CD4-positive, alpha-beta T cell (primary cell): ENCODE data around the gene SORT1. TPM values are rescaled to one million over a fixed set of nuclear protein-coding genes. Genes with fewer than 3 reads are reported as not detected.

Source experiments
- ATAC-seq: fragments of 200-7000 bp; cut with Tn5 transposase; one replicate; pipeline ENCODE4 v1.10.0; 2022; ENCODE audit warnings: mild to moderate bottlenecking; ENCODE audit not compliant: poor library complexity
- CTCF ChIA-PET: fragments of 350-600 bp; sonication (Branson Sonifier 250); formaldehyde crosslinking; loops from one replicate; lab custom pipeline; 2021; ENCODE audit warnings: antibody characterized with exemption, inconsistent platforms; lab: Charles Lee
- POLR2A ChIA-PET: fragments of 350-600 bp; sonication (Branson Sonifier 250); formaldehyde crosslinking; loops from one replicate; lab custom pipeline; 2021; ENCODE audit warnings: antibody characterized with exemption, inconsistent platforms; lab: Charles Lee
- DNase-seq, 14 experiments: peaks; one replicate each; pipeline ENCODE4 v3.0.0-alpha.2; 2013 to 2020; ENCODE audit warnings: mixed read lengths in 2 of 14
- H3K27ac ChIP-seq, 2 donors: one replicate each; pipeline versions ENCODE4 v1.5.1 to v1.7.0; 2013; ENCODE audit warnings: low read length in 2 of 2, low read depth in 1 of 2, mild to moderate bottlenecking in 1 of 2
- H3K27me3 ChIP-seq, 2 experiments: 1 replicate in 1 of 2; 2 replicates in 1 of 2; pipeline versions ENCODE4 v1.6.1 to v1.7.0; 2013; ENCODE audit warnings: low read length in 2 of 2, control low read depth in 1 of 2, mild to moderate bottlenecking in 1 of 2, moderate library complexity in 1 of 2; ENCODE audit not compliant: insufficient read depth in 2 of 2, control insufficient read depth in 1 of 2
- H3K36me3 ChIP-seq: one replicate; pipeline ENCODE4 v1.6.1; 2013; ENCODE audit warnings: low read length, control low read depth; ENCODE audit not compliant: insufficient read depth
- H3K4me1 ChIP-seq: one replicate; pipeline ENCODE4 v1.6.1; 2013; ENCODE audit warnings: low read length, control low read depth; ENCODE audit not compliant: insufficient read depth
- H3K4me3 ChIP-seq: one replicate; pipeline ENCODE4 v1.5.1; 2013; ENCODE audit warnings: mild to moderate bottlenecking, low read length, moderate library complexity
- H3K9me3 ChIP-seq, 2 experiments: 1 replicate in 1 of 2; 2 replicates in 1 of 2; pipeline versions ENCODE4 v1.6.1 to v1.7.0; 2013; ENCODE audit warnings: low read length in 2 of 2, mild to moderate bottlenecking in 2 of 2, control low read depth in 1 of 2, moderate library complexity in 1 of 2; ENCODE audit not compliant: control insufficient read depth in 1 of 2, insufficient read depth in 1 of 2
- H3K27ac Mint-ChIP-seq: one replicate; pipeline ENCODE4 v1.8.0; 2020; ENCODE audit warnings: mixed read lengths
- H3K27me3 Mint-ChIP-seq: one replicate; pipeline ENCODE4 v1.8.0; 2021; ENCODE audit warnings: mixed read lengths
- H3K36me3 Mint-ChIP-seq: one replicate; pipeline ENCODE4 v1.8.0; 2021; ENCODE audit warnings: low read depth, mixed read lengths
- H3K4me1 Mint-ChIP-seq: one replicate; pipeline ENCODE4 v1.8.0; 2021; ENCODE audit warnings: low read depth, mixed read lengths
- H3K4me3 Mint-ChIP-seq: one replicate; pipeline ENCODE4 v1.8.0; 2020; ENCODE audit warnings: mild to moderate bottlenecking, mixed read lengths
- H3K9me3 Mint-ChIP-seq: one replicate; pipeline ENCODE4 v1.8.0; 2020; ENCODE audit warnings: mixed read lengths
- intact Hi-C, 2 experiments: fragments of 100-400 bp; cut with DNase I in 1 of 2; cut with micrococcal nuclease in 1 of 2; formaldehyde crosslinking; loops; one replicate each; pipeline versions ENCODE4 v1.15.1 to v1.9.0; 2023 to 2025; cut with DNase I, micrococcal nuclease
- total RNA-seq, 174 experiments: library from RNA in 2 of 174; stranded (reverse) in 2 of 174; gene quantifications; one replicate each; pipeline ENCODE4 v1.2.3 and lab custom pipeline; 2021 to 2026
- TF ChIP-seq, protein P1 (sequence below): fragments of 200-600 bp; IDR thresholded peaks from one replicate; pipeline ENCODE4 v1.8.0; 2022; ENCODE audit warnings: antibody characterized with exemption, mild to moderate bottlenecking

SORT1 gene
- total RNA-seq, 2 experiments from 2014 or later: 0.22 to 0.73 TPM

DNA sequence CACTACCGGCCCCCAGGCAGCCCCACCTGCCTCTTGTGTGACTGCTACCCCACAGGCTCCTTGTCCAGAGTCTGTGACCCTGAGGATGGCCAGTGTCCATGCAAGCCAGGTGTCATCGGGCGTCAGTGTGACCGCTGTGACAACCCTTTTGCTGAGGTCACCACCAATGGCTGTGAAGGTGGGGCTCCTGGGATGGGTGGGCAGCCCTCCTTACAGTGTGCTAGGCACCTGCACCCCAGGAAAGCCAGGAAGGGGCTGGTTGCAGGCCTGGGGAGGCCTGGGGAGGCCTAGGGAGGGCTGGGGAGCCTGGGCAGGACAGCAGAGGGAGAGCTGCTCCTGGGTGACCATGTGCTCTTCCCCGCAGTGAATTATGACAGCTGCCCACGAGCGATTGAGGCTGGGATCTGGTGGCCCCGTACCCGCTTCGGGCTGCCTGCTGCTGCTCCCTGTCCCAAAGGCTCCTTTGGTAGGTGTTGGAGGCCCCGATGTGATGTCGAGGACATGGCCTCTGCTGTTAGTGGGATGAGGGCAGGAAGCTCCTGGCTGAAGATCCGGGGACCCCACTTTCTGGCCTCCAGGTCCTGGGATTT, 131.9 kb downstream of the SORT1 start:
- H3K36me3 Mint-ChIP-seq: no peaks in the 10 kb centered on the region
- no peaks in the 10 kb centered on the region for H3K9me3 Mint-ChIP-seq
- Histone ChIP-seq H3K36me3 (no peaks in the 10 kb centered on the region), H3K4me1 (peaks cover 6% of the 10 kb centered on the region), H3K4me3 (no peak overlapping the region), H3K27ac (no peak overlapping the region), H3K27me3 (no peaks in the 10 kb centered on the region), H3K9me3 (no peaks in the 10 kb centered on the region)
- no peak overlapping the region for H3K27ac Mint-ChIP-seq
- intact Hi-C loops: no loop called here
- no peaks in the 10 kb centered on the region for H3K27me3 Mint-ChIP-seq
- ChIA-PET POLR2A (no interaction called here), CTCF (no interaction called here)
- DNase-seq: no peak
- TF ChIP-seq, protein P1, sequence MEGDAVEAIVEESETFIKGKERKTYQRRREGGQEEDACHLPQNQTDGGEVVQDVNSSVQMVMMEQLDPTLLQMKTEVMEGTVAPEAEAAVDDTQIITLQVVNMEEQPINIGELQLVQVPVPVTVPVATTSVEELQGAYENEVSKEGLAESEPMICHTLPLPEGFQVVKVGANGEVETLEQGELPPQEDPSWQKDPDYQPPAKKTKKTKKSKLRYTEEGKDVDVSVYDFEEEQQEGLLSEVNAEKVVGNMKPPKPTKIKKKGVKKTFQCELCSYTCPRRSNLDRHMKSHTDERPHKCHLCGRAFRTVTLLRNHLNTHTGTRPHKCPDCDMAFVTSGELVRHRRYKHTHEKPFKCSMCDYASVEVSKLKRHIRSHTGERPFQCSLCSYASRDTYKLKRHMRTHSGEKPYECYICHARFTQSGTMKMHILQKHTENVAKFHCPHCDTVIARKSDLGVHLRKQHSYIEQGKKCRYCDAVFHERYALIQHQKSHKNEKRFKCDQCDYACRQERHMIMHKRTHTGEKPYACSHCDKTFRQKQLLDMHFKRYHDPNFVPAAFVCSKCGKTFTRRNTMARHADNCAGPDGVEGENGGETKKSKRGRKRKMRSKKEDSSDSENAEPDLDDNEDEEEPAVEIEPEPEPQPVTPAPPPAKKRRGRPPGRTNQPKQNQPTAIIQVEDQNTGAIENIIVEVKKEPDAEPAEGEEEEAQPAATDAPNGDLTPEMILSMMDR: no peak
- no peak overlapping the region for H3K4me3 Mint-ChIP-seq
- no peak for ATAC-seq
- H3K4me1 Mint-ChIP-seq: no peaks in the 10 kb centered on the region

DNA sequence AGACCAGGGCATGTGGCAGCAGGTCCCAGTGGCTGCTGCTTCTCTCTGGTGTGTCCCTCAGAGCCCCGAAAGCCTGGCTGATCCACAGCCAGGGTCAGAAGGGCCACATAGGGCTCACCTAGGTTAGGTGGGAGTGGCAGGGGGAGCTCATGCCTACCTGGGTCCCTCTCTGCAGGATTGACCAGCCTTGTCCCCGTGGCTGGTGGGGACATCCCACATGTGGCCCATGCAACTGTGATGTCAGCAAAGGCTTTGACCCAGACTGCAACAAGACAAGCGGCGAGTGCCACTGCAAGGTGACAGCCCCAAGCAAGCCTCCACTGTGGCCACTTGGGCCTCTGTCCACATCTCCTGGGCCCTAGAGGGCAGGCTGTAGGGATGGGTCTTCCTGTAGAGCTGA, 132.7 kb downstream of the SORT1 start:
- Mint-ChIP-seq H3K36me3 (no peaks in the 10 kb centered on the region), H3K4me1 (no peaks in the 10 kb centered on the region), H3K4me3 (no peak overlapping the region), H3K27ac (no peak overlapping the region), H3K9me3 (no peaks in the 10 kb centered on the region), H3K27me3 (no peaks in the 10 kb centered on the region)
- H3K4me1 ChIP-seq: peaks cover 6% of the 10 kb centered on the region
- H3K4me3 ChIP-seq: no peak overlapping the region
- ChIA-PET CTCF (no interaction called here), POLR2A (no interaction called here)
- no peaks in the 10 kb centered on the region for H3K36me3 ChIP-seq
- no peak for DNase-seq
- intact Hi-C loops: no loop called here
- TF ChIP-seq, protein P1: no peak
- no peak overlapping the region for H3K27ac ChIP-seq
- no peaks in the 10 kb centered on the region for H3K27me3 ChIP-seq
- no peak for ATAC-seq
- H3K9me3 ChIP-seq: no peaks in the 10 kb centered on the region

DNA sequence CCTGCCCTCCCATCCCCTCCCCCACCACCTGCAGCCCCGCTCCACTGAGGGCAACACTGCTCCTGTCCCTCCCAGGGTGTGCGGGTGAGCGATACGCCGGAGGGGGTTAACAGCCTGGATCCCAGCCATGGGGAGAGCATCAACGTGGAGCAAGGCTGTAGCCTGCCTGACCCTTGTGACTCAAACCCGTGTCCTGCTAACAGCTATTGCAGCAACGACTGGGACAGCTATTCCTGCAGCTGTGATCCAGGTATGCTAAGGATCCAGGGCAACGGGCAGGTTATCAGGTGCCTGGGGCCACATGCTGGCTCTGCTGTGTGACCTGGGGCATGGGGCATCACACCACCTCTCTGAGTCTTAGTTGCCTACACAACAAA, 133.4 kb downstream of the SORT1 start:
- no peaks in the 10 kb centered on the region for H3K27me3 Mint-ChIP-seq
- H3K27ac Mint-ChIP-seq: no peak overlapping the region
- DNase-seq (no peak), ATAC-seq (no peak)
- no peak overlapping the region for H3K4me3 Mint-ChIP-seq
- H3K36me3 ChIP-seq: no peaks in the 10 kb centered on the region
- H3K9me3 Mint-ChIP-seq: no peaks in the 10 kb centered on the region
- H3K27me3 ChIP-seq: no peaks in the 10 kb centered on the region
- no peak overlapping the region for H3K4me3 ChIP-seq
- H3K4me1 Mint-ChIP-seq: no peaks in the 10 kb centered on the region
- peaks cover 6% of the 10 kb centered on the region for H3K4me1 ChIP-seq
- H3K9me3 ChIP-seq: no peaks in the 10 kb centered on the region
- no peaks in the 10 kb centered on the region for H3K36me3 Mint-ChIP-seq
- no peak overlapping the region for H3K27ac ChIP-seq
- intact Hi-C loops: loop anchor here in 1 of 2 experiments (5.0 kb wide), 1 partner anchor 228 kb away; the partner anchor contains the start of gene CYB561D1
- POLR2A ChIA-PET: interaction anchor here (0.5 kb wide), 1 partner anchor 132 kb away, joined by 3 read pairs; no protein-coding TSS in a partner anchor
- CTCF ChIA-PET: interaction anchor here (0.6 to 1.2 kb wide), 4 partner anchors 13 to 269 kb away, joined by 3 to 4 read pairs (median 3); partner anchors contain the start of gene SORT1
- TF ChIP-seq, protein P1: no peak
